Activated CD8-positive, alpha-beta memory T cell treated with anti-CD3 and anti-CD28 coated beads, Interleukin-2, amount 50 U/mL, for 4 hours (primary cell): Measurements from ENCODE around the gene ITM2B.
"Not testable (repeated sequence)": the region's sequence is repeated elsewhere in the genome, so short reads cannot be mapped to it uniquely, and the experiment has no call there.

Experiments
- DNase-seq: peaks from one replicate; pipeline ENCODE4 v3.0.0-alpha.2; 2020

ITM2B gene

GRCh38 chr13:48230541-48230940, 2.5 kb upstream of the ITM2B start:
- no peak for DNase-seq

GRCh38 chr13:48231080-48231479, 1.9 kb upstream of the ITM2B start:
- DNase-seq, result no peak

- no peak for DNase-seq
Measured at GRCh38 chr13:48231933-48232332, 1.1 kb upstream of the ITM2B start.

- no peak for DNase-seq
Measured at GRCh38 chr13:48232420-48233045, 473 bp upstream of the ITM2B start.

GRCh38 chr13:48233889-48234488, 983 bp downstream of the ITM2B start:
- no peak for DNase-seq

- DNase-seq, result no peak
Measured at GRCh38 chr13:48234566-48235340, 1.7 kb downstream of the ITM2B start.

- DNase-seq, result no peak
Measured at GRCh38 chr13:48235341-48236135, 2.5 kb downstream of the ITM2B start.

- DNase-seq, result no peak
Measured at GRCh38 chr13:48236528-48237353, 3.7 kb downstream of the ITM2B start.

GRCh38 chr13:48239369-48239768, 6.4 kb downstream of the ITM2B start:
- not testable (repeated sequence) for DNase-seq

- no peak for DNase-seq
Measured at GRCh38 chr13:48241651-48242050, 8.6 kb downstream of the ITM2B start.

- no peak for DNase-seq
Measured at GRCh38 chr13:48242677-48243076, 9.7 kb downstream of the ITM2B start.

GRCh38 chr13:48244159-48244558, 11.2 kb downstream of the ITM2B start:
- DNase-seq, result no peak

- DNase-seq, result no peak
Measured at GRCh38 chr13:48246102-48246501, 13.1 kb downstream of the ITM2B start.

- DNase-seq, result no peak
Measured at GRCh38 chr13:48249018-48249417, 16.0 kb downstream of the ITM2B start.

- no peak for DNase-seq
Measured at GRCh38 chr13:48251611-48252081, 18.6 kb downstream of the ITM2B start.

- no peak for DNase-seq
Measured at GRCh38 chr13:48252176-48252575, 19.2 kb downstream of the ITM2B start.

GRCh38 chr13:48253849-48254248, 20.8 kb downstream of the ITM2B start:
- no peak for DNase-seq

GRCh38 chr13:48255090-48255489, 22.1 kb downstream of the ITM2B start:
- no peak for DNase-seq

- no peak for DNase-seq
Measured at GRCh38 chr13:48255954-48256353, 22.9 kb downstream of the ITM2B start.

- no peak for DNase-seq
Measured at GRCh38 chr13:48258002-48258401, 25.0 kb downstream of the ITM2B start.

- no peak for DNase-seq
Measured at GRCh38 chr13:48258430-48258829, 25.4 kb downstream of the ITM2B start.

- DNase-seq, result no peak
Measured at GRCh38 chr13:48260970-48261369, 28.0 kb downstream of the ITM2B start.
